SK-N-SH treated with all-trans-retinoic acid at 6 μM for 48 hours (cell line): ENCODE data around the gene IARS2.

ENCODE experiments used
- ARNTL ChIP-seq: fragments of 450-650 bp; formaldehyde crosslinking; IDR thresholded peaks from 2 replicates; pipeline ENCODE4 v1.5.0; 2020; ENCODE audit warnings: low read depth, mild to moderate bottlenecking, moderate library complexity, borderline replicate concordance
- CSDC2 ChIP-seq: fragments of 250-450 bp; sonication (Bioruptor Pico); IDR thresholded peaks from 2 replicates; pipeline ENCODE4 v1.5.0; 2020; ENCODE audit warnings: mild to moderate bottlenecking, moderate library complexity
- ISL1 ChIP-seq: fragments of 250-450 bp; sonication (Bioruptor Pico); IDR thresholded peaks from 2 replicates; pipeline ENCODE4 v2.1.2; 2022; ENCODE audit warnings: mild to moderate bottlenecking, moderate library complexity
- PPARA ChIP-seq: fragments of 250-450 bp; sonication (Bioruptor Pico); IDR thresholded peaks from 2 replicates; pipeline ENCODE4 v1.5.0; 2020; ENCODE audit warnings: mild to moderate bottlenecking, borderline replicate concordance
- ZFP30 ChIP-seq: fragments of 450-650 bp; formaldehyde crosslinking; IDR thresholded peaks from 2 replicates; pipeline ENCODE4 v1.5.0; 2022; ENCODE audit warnings: mild to moderate bottlenecking, moderate library complexity
- ZNF565 ChIP-seq: fragments of 450-650 bp; formaldehyde crosslinking; conservative IDR thresholded peaks from 2 replicates; pipeline ENCODE4 v1.5.0; 2020; ENCODE audit warnings: low read depth, mild to moderate bottlenecking, moderate library complexity
- TF ChIP-seq, protein P1 (sequence below): fragments of 250-450 bp; sonication (Bioruptor Pico); IDR thresholded peaks from 2 replicates; pipeline ENCODE4 v1.8.0; 2021; ENCODE audit warnings: low read depth, mild to moderate bottlenecking, moderate library complexity, borderline replicate concordance
- TF ChIP-seq, protein P2 (sequence below): fragments of 250-450 bp; sonication (Bioruptor Pico); IDR thresholded peaks from 2 replicates; pipeline ENCODE4 v1.5.1; 2020; ENCODE audit warnings: low read depth, mild to moderate bottlenecking, moderate library complexity

GRCh38 chr1:220157738-220158137, 63.8 kb downstream of the IARS2 start:
- TF ChIP-seq, protein P1, sequence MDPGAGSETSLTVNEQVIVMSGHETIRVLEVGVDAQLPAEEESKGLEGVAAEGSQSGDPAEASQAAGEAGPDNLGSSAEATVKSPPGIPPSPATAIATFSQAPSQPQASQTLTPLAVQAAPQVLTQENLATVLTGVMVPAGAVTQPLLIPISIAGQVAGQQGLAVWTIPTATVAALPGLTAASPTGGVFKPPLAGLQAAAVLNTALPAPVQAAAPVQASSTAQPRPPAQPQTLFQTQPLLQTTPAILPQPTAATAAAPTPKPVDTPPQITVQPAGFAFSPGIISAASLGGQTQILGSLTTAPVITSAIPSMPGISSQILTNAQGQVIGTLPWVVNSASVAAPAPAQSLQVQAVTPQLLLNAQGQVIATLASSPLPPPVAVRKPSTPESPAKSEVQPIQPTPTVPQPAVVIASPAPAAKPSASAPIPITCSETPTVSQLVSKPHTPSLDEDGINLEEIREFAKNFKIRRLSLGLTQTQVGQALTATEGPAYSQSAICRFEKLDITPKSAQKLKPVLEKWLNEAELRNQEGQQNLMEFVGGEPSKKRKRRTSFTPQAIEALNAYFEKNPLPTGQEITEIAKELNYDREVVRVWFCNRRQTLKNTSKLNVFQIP (CRISPR knock-in tag), result no peak
- TF ChIP-seq ARNTL (CRISPR knock-in tag) (no peak), PPARA (no peak), ISL1 (CRISPR knock-in tag) (no peak), ZNF565 (CRISPR knock-in tag) (no peak), CSDC2 (CRISPR knock-in tag) (no peak), ZFP30 (CRISPR knock-in tag) (no peak)
- TF ChIP-seq, protein P2, sequence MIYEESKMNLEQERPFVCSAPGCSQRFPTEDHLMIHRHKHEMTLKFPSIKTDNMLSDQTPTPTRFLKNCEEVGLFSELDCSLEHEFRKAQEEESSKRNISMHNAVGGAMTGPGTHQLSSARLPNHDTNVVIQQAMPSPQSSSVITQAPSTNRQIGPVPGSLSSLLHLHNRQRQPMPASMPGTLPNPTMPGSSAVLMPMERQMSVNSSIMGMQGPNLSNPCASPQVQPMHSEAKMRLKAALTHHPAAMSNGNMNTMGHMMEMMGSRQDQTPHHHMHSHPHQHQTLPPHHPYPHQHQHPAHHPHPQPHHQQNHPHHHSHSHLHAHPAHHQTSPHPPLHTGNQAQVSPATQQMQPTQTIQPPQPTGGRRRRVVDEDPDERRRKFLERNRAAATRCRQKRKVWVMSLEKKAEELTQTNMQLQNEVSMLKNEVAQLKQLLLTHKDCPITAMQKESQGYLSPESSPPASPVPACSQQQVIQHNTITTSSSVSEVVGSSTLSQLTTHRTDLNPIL, result no peak
